ENCODE results near the gene PHACTR3. TPM values are rescaled to one million over a fixed set of nuclear protein-coding genes. Genes with fewer than 3 reads are reported as not detected.
A peak's percentile ranks its signal among the peaks of the same experiment; 100 is the strongest.

Gene PHACTR3
- total RNA-seq, 1 experiment from 2014 or later: not detected

- H3K4me3 Mint-ChIP-seq: no peak overlapping the region
- H3K27me3 Mint-ChIP-seq (ENCODE audit: low read depth): peaks cover 13% of the 10 kb centered on the region
Measured at GRCh38 chr20:59824711-59825562, 220.6 kb downstream of the PHACTR3 start.

More at GRCh38 chr20:59824711-59825562, 220.6 kb downstream of the PHACTR3 start:
- H3K4me2 ChIP-seq (ENCODE audit: insufficient read depth, insufficient read length, low read length): no peak overlapping the region
- H2BK120ac ChIP-seq (ENCODE audit: low read depth, low read length, poor library complexity, severe bottlenecking): no peak overlapping the region
- H3T11ph ChIP-seq (ENCODE audit: low read length): no peak overlapping the region
- H2AFZ ChIP-seq (ENCODE audit: low read length): no peak overlapping the region
- peak; percentile 13 for DNase-seq
- H3K4me1 ChIP-seq (ENCODE audit: insufficient read depth, low read length): no peaks in the 10 kb centered on the region
- Mint-ChIP-seq H3K9me3 (peaks cover 0 to 18% of the 10 kb centered on the region in 2 experiments; a peak in 4 of 5 replicates), H3K27ac (peak overlapping the region in 1 of 3 experiments; percentile 26; a peak in 1 of 7 replicates), H3K36me3 (ENCODE audit: insufficient read depth in 1 of 3, low read depth in 3 of 3) (no peaks in the 10 kb centered on the region), H3K4me1 (peaks cover 10 to 15% of the 10 kb centered on the region in 2 experiments)
- H3K14ac ChIP-seq (ENCODE audit: insufficient read depth, low read length): no peak overlapping the region
- no peak overlapping the region for H3K56ac ChIP-seq (ENCODE audit: insufficient read length, low read depth, low read length)
- no peak overlapping the region for H2BK20ac ChIP-seq (ENCODE audit: low read depth, low read length, poor library complexity, severe bottlenecking)
- WGBS (ENCODE audit: extremely low coverage, insufficient read length, low lambda C conversion rate): no CpG with 5 or more reads among the region's 8 CpGs
- no peak overlapping the region for H3K18ac ChIP-seq (ENCODE audit: insufficient read length, low read depth, low read length)
- no peak overlapping the region for H2BK12ac ChIP-seq (ENCODE audit: insufficient read length, low read depth, low read length)
- H3K23ac ChIP-seq (ENCODE audit: insufficient read length, low read depth, low read length): no peak overlapping the region
- no peak overlapping the region for H2AK5ac ChIP-seq (ENCODE audit: insufficient read length, low read length)
- no peak; the same call in 2 of the 3 replicates for TF ChIP-seq CTCF (conservative IDR thresholded peaks at IDR 0.05)
- H3K9me3 ChIP-seq (ENCODE audit: control insufficient read depth, low read depth, low read length): no peaks in the 10 kb centered on the region
- no peaks in the 10 kb centered on the region for H3K79me1 ChIP-seq (ENCODE audit: insufficient read depth, low read depth, low read length, poor library complexity, severe bottlenecking)
- no peaks in the 10 kb centered on the region for H3K23me2 ChIP-seq (ENCODE audit: insufficient read length, low read depth, low read length, poor library complexity, severe bottlenecking)
- no peak overlapping the region for H2BK15ac ChIP-seq (ENCODE audit: low read depth, low read length)
- no peak overlapping the region for H4K91ac ChIP-seq (ENCODE audit: insufficient read length, low read depth, low read length)
- no peaks in the 10 kb centered on the region for H4K20me1 ChIP-seq (ENCODE audit: control insufficient read depth, insufficient read depth, insufficient read length)
- H3K79me2 ChIP-seq (ENCODE audit: insufficient read depth, low read length): no peaks in the 10 kb centered on the region
- H4K5ac ChIP-seq (ENCODE audit: insufficient read length, low read depth, low read length): no peak overlapping the region
- H4K8ac ChIP-seq (replicated peaks; ENCODE audit: insufficient read length, low read depth, low read length): no peak overlapping the region
- H3K27me3 ChIP-seq (ENCODE audit: insufficient read depth, low read length): no peaks in the 10 kb centered on the region
- no peak overlapping the region for H3K27ac ChIP-seq (ENCODE audit: insufficient read length, low read depth, low read length)
- no peak overlapping the region for H3K4ac ChIP-seq (ENCODE audit: low read depth, low read length)
- no peak overlapping the region for H2BK5ac ChIP-seq (ENCODE audit: insufficient read length, low read length)
- H3K9ac ChIP-seq (ENCODE audit: extremely low read depth, insufficient read length, low read length): no peak overlapping the region

Data from H9 (cell line).